H1 (cell line): ENCODE results near the gene PIEZO1. TPM values are rescaled to one million over a fixed set of nuclear protein-coding genes. Genes with fewer than 3 reads are reported as not detected.

ENCODE experiments used
- CTCF ChIA-PET: fragments of 300-600 bp; sonication (Branson Sonifier 250); formaldehyde crosslinking; loops from one replicate; lab custom pipeline; 2021; ENCODE audit not compliant: partially characterized antibody; lab: Charles Lee
- POLR2A ChIA-PET: fragments of 300-600 bp; sonication (Branson Sonifier 250); formaldehyde crosslinking; loops from one replicate; lab custom pipeline; 2021; ENCODE audit warnings: inconsistent platforms; ENCODE audit not compliant: partially characterized antibody; lab: Charles Lee
- DNase-seq, 2 experiments: peaks; one replicate each; pipeline versions ENCODE4 v3.0.0 to v3.0.0-alpha.2; 2010 to 2022; ENCODE audit warnings: low spot score in 2 of 2, low read depth in 1 of 2, mixed read lengths in 1 of 2
- FAIRE-seq: peaks from 2 replicates; lab custom pipeline; 2011; peaks lifted over from hg19 to GRCh38; lab: Jason Lieb, UNC
- H2AFZ ChIP-seq: 2 replicates; pipeline ENCODE4 v1.8.1; 2012; ENCODE audit warnings: low read length, inconsistent platforms
- H2AK5ac ChIP-seq: 2 replicates; pipeline ENCODE4 v1.6.1; 2013; ENCODE audit warnings: low read depth, low read length
- H2BK120ac ChIP-seq: replicated peaks from 2 replicates; pipeline ENCODE3; 2013; ENCODE audit warnings: low read depth, low read length, inconsistent platforms
- H2BK12ac ChIP-seq: 2 replicates; pipeline ENCODE4 v1.6.1; 2013; ENCODE audit warnings: low read depth, low read length
- H2BK15ac ChIP-seq: 2 replicates; pipeline ENCODE4 v1.6.1; 2013; ENCODE audit warnings: low read length
- H2BK20ac ChIP-seq: 2 replicates; pipeline ENCODE4 v1.6.1; 2013; ENCODE audit warnings: low read length
- H2BK5ac ChIP-seq: 2 replicates; pipeline ENCODE4 v1.6.1; 2013; ENCODE audit warnings: low read depth, low read length
- H3K14ac ChIP-seq: 2 replicates; pipeline ENCODE4 v1.6.1; 2013; ENCODE audit warnings: inconsistent platforms; ENCODE audit not compliant: insufficient read length
- H3K18ac ChIP-seq: 2 replicates; pipeline ENCODE4 v1.6.1; 2013; ENCODE audit warnings: low read length; ENCODE audit errors: extremely low read depth
- H3K23ac ChIP-seq: 2 replicates; pipeline ENCODE4 v1.6.1; 2013; ENCODE audit warnings: inconsistent platforms; ENCODE audit not compliant: insufficient read length
- H3K23me2 ChIP-seq: 2 replicates; pipeline ENCODE4 v1.6.1; 2013; ENCODE audit warnings: low read depth, low read length
- H3K27ac ChIP-seq: 2 replicates; pipeline ENCODE4 v1.6.1; 2011; ENCODE audit warnings: low read depth, low read length, inconsistent platforms
- H3K27me3 ChIP-seq, 4 experiments: replicated peaks in 1 of 4; 1 replicate in 1 of 4; 2 replicates in 3 of 4; pipeline versions ENCODE4 v1.6.1 to v1.8.1; 2011 to 2013; ENCODE audit warnings: low read length in 3 of 4, mild to moderate bottlenecking in 3 of 4, inconsistent platforms in 2 of 4, mixed read lengths in 2 of 4, moderate library complexity in 1 of 4; ENCODE audit not compliant: control insufficient read depth in 3 of 4, insufficient read depth in 3 of 4; ENCODE audit errors: extremely low read depth in 1 of 4
- H3K36me3 ChIP-seq, 4 experiments: 2 replicates each; pipeline versions ENCODE4 v1.6.1 to v1.8.1; 2011 to 2013; ENCODE audit warnings: mild to moderate bottlenecking in 4 of 4, low read length in 3 of 4, moderate library complexity in 2 of 4, control low read depth in 1 of 4, inconsistent platforms in 1 of 4; ENCODE audit not compliant: insufficient read depth in 4 of 4, control insufficient read depth in 2 of 4
- H3K4ac ChIP-seq: replicated peaks from 2 replicates; pipeline ENCODE3; 2013; ENCODE audit warnings: low read length, low read depth, mixed read lengths, inconsistent platforms; ENCODE audit not compliant: insufficient read length
- H3K4me1 ChIP-seq, 4 experiments: replicated peaks in 1 of 4; 1 replicate in 1 of 4; 2 replicates in 3 of 4; pipeline versions ENCODE4 v1.6.1 to v1.8.1; 2011 to 2013; ENCODE audit warnings: low read length in 3 of 4, inconsistent platforms in 2 of 4, mixed read lengths in 1 of 4; ENCODE audit not compliant: insufficient read depth in 4 of 4, control insufficient read depth in 3 of 4
- H3K4me2 ChIP-seq, 2 experiments: 2 replicates each; pipeline versions ENCODE4 v1.6.1 to v1.8.1; 2011 to 2013; ENCODE audit warnings: low read depth in 2 of 2, low read length in 2 of 2, control low read depth in 1 of 2, inconsistent platforms in 1 of 2, mild to moderate bottlenecking in 1 of 2; ENCODE audit not compliant: insufficient read depth in 1 of 2
- H3K4me3 ChIP-seq, 4 experiments: fragments of 200-600, 300-600 bp in 1 of 4; sonication (generic), shearing (Covaris generic), sonication (Bioruptor Twin) in 1 of 4; 2 replicates each; pipeline versions ENCODE4 v1.5.1 to v1.8.1; 2011 to 2016; ENCODE audit warnings: low read length in 4 of 4, low read depth in 3 of 4, control low read depth in 2 of 4, inconsistent platforms in 2 of 4, mild to moderate bottlenecking in 2 of 4, mixed read lengths in 1 of 4, moderate library complexity in 1 of 4; ENCODE audit not compliant: insufficient read depth in 2 of 4; ENCODE audit errors: extremely low read depth in 1 of 4
- H3K56ac ChIP-seq: replicated peaks from 2 replicates; pipeline ENCODE3; 2013; ENCODE audit warnings: low read depth, mild to moderate bottlenecking, mixed read lengths, low read length, inconsistent platforms; ENCODE audit not compliant: insufficient read length
- H3K79me1 ChIP-seq: 2 replicates; pipeline ENCODE4 v1.6.1; 2013; ENCODE audit warnings: low read depth, low read length, control low read depth
- H3K79me2 ChIP-seq, 2 experiments: 2 replicates each; pipeline versions ENCODE4 v1.6.1 to v1.8.1; 2012 to 2013; ENCODE audit warnings: low read length in 2 of 2, mild to moderate bottlenecking in 2 of 2, inconsistent platforms in 1 of 2; ENCODE audit not compliant: insufficient read depth in 2 of 2, control insufficient read depth in 1 of 2
- H3K9ac ChIP-seq, 4 experiments: replicated peaks in 1 of 4; 1 replicate in 1 of 4; 2 replicates in 3 of 4; pipeline versions ENCODE4 v1.6.1 to v1.8.1; 2011 to 2013; ENCODE audit warnings: low read depth in 3 of 4, low read length in 3 of 4, control low read depth in 2 of 4, mild to moderate bottlenecking in 2 of 4, moderate library complexity in 2 of 4, inconsistent platforms in 1 of 4; ENCODE audit errors: extremely low read depth in 1 of 4
- H3K9me3 ChIP-seq, 2 experiments: 2 replicates each; pipeline versions ENCODE4 v1.6.1 to v1.8.1; 2012 to 2013; ENCODE audit warnings: mild to moderate bottlenecking in 2 of 2, moderate library complexity in 2 of 2, control low read depth in 1 of 2, inconsistent platforms in 1 of 2, low read depth in 1 of 2, low read length in 1 of 2, mixed read lengths in 1 of 2; ENCODE audit not compliant: insufficient read depth in 2 of 2
- H4K20me1 ChIP-seq, 2 experiments: replicated peaks in 1 of 2; 2 replicates each; pipeline versions ENCODE3 to v1.8.1; 2011 to 2013; ENCODE audit warnings: inconsistent platforms in 2 of 2, low read length in 2 of 2, mild to moderate bottlenecking in 1 of 2; ENCODE audit not compliant: insufficient read depth in 2 of 2, control insufficient read depth in 1 of 2
- H4K5ac ChIP-seq: 2 replicates; pipeline ENCODE4 v1.6.1; 2013; ENCODE audit warnings: low read length, low read depth, mixed read lengths, inconsistent platforms; ENCODE audit not compliant: insufficient read length
- H4K8ac ChIP-seq: 2 replicates; pipeline ENCODE4 v1.8.0; 2013; ENCODE audit warnings: mild to moderate bottlenecking, moderate library complexity, low read length, inconsistent platforms; ENCODE audit not compliant: insufficient read depth; ENCODE audit errors: extremely low read depth
- H4K91ac ChIP-seq: replicated peaks from 2 replicates; pipeline ENCODE3; 2013; ENCODE audit warnings: low read length, mixed read lengths, inconsistent platforms; ENCODE audit not compliant: insufficient read length
- EP300 ChIP-seq, 2 experiments: IDR thresholded peaks; 1 replicate in 1 of 2; 2 replicates in 1 of 2; pipeline ENCODE4 v1.6.1; 2011 to 2012; ENCODE audit warnings: low read depth in 2 of 2, low read length in 2 of 2, mild to moderate bottlenecking in 2 of 2, borderline replicate concordance in 1 of 2, inconsistent platforms in 1 of 2, moderate library complexity in 1 of 2
- JUN ChIP-seq: IDR thresholded peaks from 2 replicates; pipeline ENCODE4 v1.6.1; 2011; ENCODE audit warnings: low read depth, mild to moderate bottlenecking, improper control_type of control experiment, low read length
- MAFK ChIP-seq: IDR thresholded peaks from 2 replicates; pipeline ENCODE4 v1.6.1; 2012; ENCODE audit warnings: low read depth, mild to moderate bottlenecking, improper control_type of control experiment, low read length
- SP1 ChIP-seq: IDR thresholded peaks from 2 replicates; pipeline ENCODE4 v1.6.1; 2011; ENCODE audit warnings: low read depth, low read length
- WGBS, 2 experiments: shearing (Covaris generic) in 1 of 2; methylation state at CpG; one replicate each; pipeline versions ENCODE4 v1.1.6 to v1.1.7; 2013 to 2015; ENCODE audit warnings: low lambda C conversion rate in 2 of 2, mixed read lengths in 2 of 2, inconsistent platforms in 1 of 2, low coverage in 1 of 2, missing lambda C conversion rate in 1 of 2; ENCODE audit not compliant: insufficient replicate concordance in 2 of 2, insufficient coverage in 1 of 2, insufficient read length in 1 of 2; ENCODE audit errors: extremely low coverage in 1 of 2, missing lambda C conversion rate in 1 of 2; 5-methylcytosine and 5-hydroxymethylcytosine counted together
- polyA plus RNA-seq, 7 experiments: library from polyadenylated mRNA; depleted of rRNA in 3 of 7; stranded (reverse) in 5 of 7; unstranded in 2 of 7; fragments of >200 nt in 5 of 7; fragments of 200-250 nt in 2 of 7; gene quantifications; 1 replicate in 5 of 7; 2 replicates in 1 of 7; 4 replicates in 1 of 7; pipeline versions ENCODE4 v1.2.1 to v1.2.3, GENCODE V29; 2011 to 2013; ENCODE audit warnings: missing spikeins in 2 of 7, mixed read lengths in 2 of 7
- total RNA-seq: library from RNA; stranded (reverse); fragmentation: NEBNext Ultra II Directional; extraction: Animal tissue kit (Norgen Biotek cat#: 25700); gene quantifications from 2 replicates; pipeline ENCODE4 v1.2.1, GENCODE V29; 2021

Gene PIEZO1
- total and polyA plus RNA-seq, 2 of the 8 experiments (the other 6 are each of a cell fraction or from before 2014, with no cell fraction given): 42.3 to 67.5 TPM

- Histone ChIP-seq H3K23ac (no peak overlapping the region), H3K56ac (no peak overlapping the region), H2BK20ac (no peak overlapping the region), H4K5ac (no peak overlapping the region), H3K23me2 (no peaks in the 10 kb centered on the region), H3K9ac (no peak overlapping the region), H2BK15ac (no peak overlapping the region), H3K14ac (no peak overlapping the region), H2AK5ac (no peak overlapping the region), H3K4me1 (peaks cover 0 to 5% (median 0%) of the 10 kb centered on the region in 4 experiments; a peak in 1 of 7 replicates), H3K4me3 (no peak overlapping the region), H2BK5ac (no peak overlapping the region), H4K91ac (no peak overlapping the region), H2BK12ac (no peak overlapping the region), H2BK120ac (no peak overlapping the region), H3K18ac (no peak overlapping the region), H3K4me2 (no peak overlapping the region), H3K27me3 (no peaks in the 10 kb centered on the region), H4K8ac (no peak overlapping the region; the same call in 1 of the 2 replicates), H2AFZ (no peak overlapping the region), H3K9me3 (no peaks in the 10 kb centered on the region), H3K4ac (no peak overlapping the region), H3K79me1 (no peaks in the 10 kb centered on the region), H3K27ac (no peak overlapping the region), H3K79me2 (no peaks in the 10 kb centered on the region), H3K36me3 (peaks cover 0 to 18% (median under 1%) of the 10 kb centered on the region in 4 experiments; a peak in 2 of 8 replicates), H4K20me1 (peaks cover 0 to 11% of the 10 kb centered on the region in 2 experiments)
- 85% methylated on average over 22 of the region's 27 CpGs; no CpG with 5 or more reads in 1 of the 2 experiments for WGBS, 2 experiments
- POLR2A ChIA-PET: interaction anchor here (0.6 to 1.3 kb wide), 5 partner anchors 17 to 77 kb away, joined by 3 to 5 read pairs (median 3); no protein-coding TSS in a partner anchor
- FAIRE-seq: no peak
- CTCF ChIA-PET: interaction anchor here (1.0 to 10.0 kb wide), 3 partner anchors 21 to 59 kb away, joined by 3 to 251 read pairs (median 45); partner anchors contain the start of gene PIEZO1
- no peak for DNase-seq
- no peak for TF ChIP-seq JUN
- no peak for TF ChIP-seq SP1
- TF ChIP-seq MAFK: no peak
- TF ChIP-seq EP300 (IDR thresholded peaks at IDR 0.05; ENCODE audit: borderline replicate concordance in 1 of 2, low read depth in 2 of 2, low read length in 2 of 2): no peak
These were observed 51.2 kb downstream of the PIEZO1 start for GRCh38 chr16:88733630-88734360.
